Measurements from ENCODE around the gene KCNH8. TPM values are rescaled to one million over a fixed set of nuclear protein-coding genes. Genes with fewer than 3 reads are reported as not detected.

Gene KCNH8
- total RNA-seq, 4 donors from 2014 or later = 0.55 to 1.1 (median 1.00) TPM; not detected in 1

GRCh38 chr3:19159966-19160635, 11.8 kb downstream of the KCNH8 start:
- Histone ChIP-seq H3K4me1 (no peaks in the 10 kb centered on the region), H3K4me3 (no peak overlapping the region), H3K27me3 (no peaks in the 10 kb centered on the region), H3K9me3 (no peaks in the 10 kb centered on the region), H3K36me3 (no peaks in the 10 kb centered on the region), H3K27ac (no peak overlapping the region)
- intact Hi-C loops (cut with DNase I; ENCODE audit: low total_unique reads) (no loop called here), in situ Hi-C loops (cut with MboI; ENCODE audit: low pct_ligation_motif_present in 1 of 4, low pct_unique_long_range_greater_than_20kb in 1 of 4, low sequenced_read_pairs in 3 of 4) (no loop called here)
- DNase-seq = no peak
- 77 to 79% methylated on average over 2 of the region's 2 CpGs for WGBS, 2 donors (ENCODE audit: low coverage in 1 of 2)
- no peak for TF ChIP-seq POLR2A (IDR thresholded peaks at IDR 0.05)
- no peak for TF ChIP-seq EP300 (IDR thresholded peaks at IDR 0.05; ENCODE audit: low read depth)
- TF ChIP-seq, protein P1, sequence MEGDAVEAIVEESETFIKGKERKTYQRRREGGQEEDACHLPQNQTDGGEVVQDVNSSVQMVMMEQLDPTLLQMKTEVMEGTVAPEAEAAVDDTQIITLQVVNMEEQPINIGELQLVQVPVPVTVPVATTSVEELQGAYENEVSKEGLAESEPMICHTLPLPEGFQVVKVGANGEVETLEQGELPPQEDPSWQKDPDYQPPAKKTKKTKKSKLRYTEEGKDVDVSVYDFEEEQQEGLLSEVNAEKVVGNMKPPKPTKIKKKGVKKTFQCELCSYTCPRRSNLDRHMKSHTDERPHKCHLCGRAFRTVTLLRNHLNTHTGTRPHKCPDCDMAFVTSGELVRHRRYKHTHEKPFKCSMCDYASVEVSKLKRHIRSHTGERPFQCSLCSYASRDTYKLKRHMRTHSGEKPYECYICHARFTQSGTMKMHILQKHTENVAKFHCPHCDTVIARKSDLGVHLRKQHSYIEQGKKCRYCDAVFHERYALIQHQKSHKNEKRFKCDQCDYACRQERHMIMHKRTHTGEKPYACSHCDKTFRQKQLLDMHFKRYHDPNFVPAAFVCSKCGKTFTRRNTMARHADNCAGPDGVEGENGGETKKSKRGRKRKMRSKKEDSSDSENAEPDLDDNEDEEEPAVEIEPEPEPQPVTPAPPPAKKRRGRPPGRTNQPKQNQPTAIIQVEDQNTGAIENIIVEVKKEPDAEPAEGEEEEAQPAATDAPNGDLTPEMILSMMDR (IDR thresholded peaks at IDR 0.05) = no peak
- TF ChIP-seq POLR2AphosphoS5 (IDR thresholded peaks at IDR 0.05) = no peak

GRCh38 chr3:19165654-19166053, 17.3 kb downstream of the KCNH8 start:
- Histone ChIP-seq H3K4me3 (no peak overlapping the region), H3K27ac (no peak overlapping the region), H3K4me1 (no peaks in the 10 kb centered on the region), H3K27me3 (no peaks in the 10 kb centered on the region), H3K36me3 (no peaks in the 10 kb centered on the region), H3K9me3 (no peaks in the 10 kb centered on the region)
- WGBS, 2 donors (ENCODE audit: low coverage in 1 of 2) = 85 to 100% methylated on average over 1 to 2 of the region's 2 CpGs
- intact Hi-C loops (cut with DNase I; ENCODE audit: low total_unique reads) (no loop called here), in situ Hi-C loops (cut with MboI; ENCODE audit: low pct_ligation_motif_present in 1 of 4, low pct_unique_long_range_greater_than_20kb in 1 of 4, low sequenced_read_pairs in 3 of 4) (no loop called here)
- no peak for DNase-seq
- TF ChIP-seq EP300 (IDR thresholded peaks at IDR 0.05; ENCODE audit: low read depth) (no peak), POLR2AphosphoS5 (IDR thresholded peaks at IDR 0.05) (no peak), POLR2A (IDR thresholded peaks at IDR 0.05) (no peak)
- TF ChIP-seq, protein P1 (IDR thresholded peaks at IDR 0.05) = no peak

DNA sequence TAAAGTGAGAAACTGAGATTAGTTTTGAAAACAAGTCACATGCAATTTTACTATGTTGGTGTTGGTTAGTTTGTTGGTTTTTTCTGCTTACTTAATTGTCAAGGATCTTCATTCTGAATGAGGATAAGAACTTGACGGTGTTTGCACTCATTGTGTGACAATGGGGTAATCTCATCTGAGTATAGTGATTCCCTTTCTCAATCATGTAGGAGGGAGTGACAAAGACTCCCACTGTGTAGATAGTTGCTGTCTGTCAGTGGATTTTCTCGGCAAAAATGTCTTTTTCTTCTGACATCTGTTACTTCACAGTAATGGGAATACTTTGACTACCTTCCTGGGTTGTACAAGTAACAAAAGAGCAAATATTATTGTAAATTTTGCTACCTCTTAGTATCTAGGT, 23.5 kb downstream of the KCNH8 start:
- no peaks in the 10 kb centered on the region for H3K27me3 ChIP-seq
- TF ChIP-seq EP300 (IDR thresholded peaks at IDR 0.05; ENCODE audit: low read depth) = no peak
- no peak for TF ChIP-seq POLR2A (IDR thresholded peaks at IDR 0.05)
- no peak for TF ChIP-seq POLR2AphosphoS5 (IDR thresholded peaks at IDR 0.05)
- TF ChIP-seq, protein P1 (IDR thresholded peaks at IDR 0.05) = no peak
- no peaks in the 10 kb centered on the region for H3K9me3 ChIP-seq
- no peak overlapping the region for H3K27ac ChIP-seq
- 63 to 82% methylated on average over 2 of the region's 2 CpGs for WGBS, 2 donors (ENCODE audit: low coverage in 1 of 2)
- H3K36me3 ChIP-seq = no peaks in the 10 kb centered on the region
- H3K4me3 ChIP-seq = no peak overlapping the region
- DNase-seq = no peak
- in situ Hi-C loops (cut with MboI; ENCODE audit: low pct_ligation_motif_present in 1 of 4, low pct_unique_long_range_greater_than_20kb in 1 of 4, low sequenced_read_pairs in 3 of 4) (no loop called here), intact Hi-C loops (cut with DNase I; ENCODE audit: low total_unique reads) (no loop called here)
- H3K4me1 ChIP-seq = no peaks in the 10 kb centered on the region

DNA sequence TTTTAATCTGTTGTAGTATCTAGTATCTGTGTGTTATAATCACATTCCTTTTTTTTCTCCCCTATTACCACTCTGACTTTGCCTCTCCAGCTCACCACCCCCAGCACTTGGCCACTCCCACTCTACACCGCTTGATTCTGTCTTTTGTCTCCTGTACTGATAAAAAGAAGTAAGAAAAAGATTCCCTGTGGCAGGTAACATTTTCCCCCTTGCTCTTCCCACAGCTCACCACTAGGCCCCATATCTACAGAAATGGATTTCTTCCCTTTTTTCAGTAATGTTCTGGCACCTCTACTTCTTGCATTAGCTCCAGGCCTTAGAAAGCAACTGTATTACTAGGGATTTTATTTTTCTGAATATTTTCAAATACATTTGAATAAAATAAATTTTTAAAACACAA, 25.6 kb downstream of the KCNH8 start:
- H3K27ac ChIP-seq = no peak overlapping the region
- WGBS, 2 donors (ENCODE audit: low coverage in 1 of 2) = 73 to 80% methylated on average over 1 of the region's 1 CpG
- DNase-seq = no peak
- no peaks in the 10 kb centered on the region for H3K4me1 ChIP-seq
- no peak overlapping the region for H3K4me3 ChIP-seq
- no peaks in the 10 kb centered on the region for H3K36me3 ChIP-seq
- no peaks in the 10 kb centered on the region for H3K9me3 ChIP-seq
- H3K27me3 ChIP-seq = no peaks in the 10 kb centered on the region
- intact Hi-C loops (cut with DNase I; ENCODE audit: low total_unique reads) (no loop called here), in situ Hi-C loops (cut with MboI; ENCODE audit: low pct_ligation_motif_present in 1 of 4, low pct_unique_long_range_greater_than_20kb in 1 of 4, low sequenced_read_pairs in 3 of 4) (no loop called here)
- TF ChIP-seq POLR2AphosphoS5 (IDR thresholded peaks at IDR 0.05) (no peak), EP300 (IDR thresholded peaks at IDR 0.05; ENCODE audit: low read depth) (no peak), POLR2A (IDR thresholded peaks at IDR 0.05) (no peak)
- TF ChIP-seq, protein P1 (IDR thresholded peaks at IDR 0.05) = no peak
